ENCODE results near the gene CCDC43. TPM values are rescaled to one million over a fixed set of nuclear protein-coding genes. Genes with fewer than 3 reads are reported as not detected.

Gene CCDC43, protein sequence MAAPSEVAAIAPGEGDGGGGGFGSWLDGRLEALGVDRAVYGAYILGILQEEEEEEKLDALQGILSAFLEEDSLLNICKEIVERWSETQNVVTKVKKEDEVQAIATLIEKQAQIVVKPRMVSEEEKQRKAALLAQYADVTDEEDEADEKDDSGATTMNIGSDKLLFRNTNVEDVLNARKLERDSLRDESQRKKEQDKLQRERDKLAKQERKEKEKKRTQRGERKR
- total RNA-seq: 24.9 and 38.3 TPM in 2 replicates

DNA sequence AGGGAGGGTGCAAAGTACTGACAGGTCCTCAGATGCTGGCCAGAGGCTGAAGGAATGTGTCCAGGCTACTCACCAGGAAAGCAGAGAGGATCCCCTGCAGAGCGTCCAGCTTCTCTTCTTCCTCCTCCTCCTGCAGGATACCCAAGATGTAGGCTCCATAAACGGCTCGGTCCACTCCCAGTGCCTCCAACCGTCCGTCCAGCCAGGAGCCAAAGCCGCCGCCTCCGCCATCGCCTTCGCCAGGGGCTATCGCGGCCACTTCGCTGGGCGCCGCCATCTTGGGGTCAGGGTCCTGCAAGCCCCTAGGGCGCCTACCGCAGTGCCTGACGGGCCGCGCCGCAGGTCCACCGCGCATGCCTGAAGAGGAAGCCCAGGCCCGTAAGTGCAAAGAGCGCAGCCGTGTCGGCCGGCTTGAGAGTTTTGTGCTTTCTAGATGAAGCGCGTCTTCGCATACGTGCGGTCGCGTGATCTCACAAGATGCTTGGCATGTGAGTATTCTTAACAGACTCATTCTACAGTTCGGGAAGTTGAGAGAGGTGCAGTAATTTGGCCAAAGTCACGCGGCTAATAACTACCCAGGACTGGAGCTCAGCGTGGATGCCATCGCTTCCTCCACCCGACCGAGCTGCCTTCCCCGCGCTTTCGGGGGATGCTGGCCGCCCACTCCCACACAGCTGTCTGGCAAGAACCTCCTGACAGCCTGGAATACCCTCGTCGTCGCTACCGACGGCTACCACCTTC is at the start of gene CCDC43:
TSS of gene CCDC43 (minus strand) at position 300 of the 741 bp plus-strand sequence. CDS start at position 277, 23 bp downstream.

DNA sequence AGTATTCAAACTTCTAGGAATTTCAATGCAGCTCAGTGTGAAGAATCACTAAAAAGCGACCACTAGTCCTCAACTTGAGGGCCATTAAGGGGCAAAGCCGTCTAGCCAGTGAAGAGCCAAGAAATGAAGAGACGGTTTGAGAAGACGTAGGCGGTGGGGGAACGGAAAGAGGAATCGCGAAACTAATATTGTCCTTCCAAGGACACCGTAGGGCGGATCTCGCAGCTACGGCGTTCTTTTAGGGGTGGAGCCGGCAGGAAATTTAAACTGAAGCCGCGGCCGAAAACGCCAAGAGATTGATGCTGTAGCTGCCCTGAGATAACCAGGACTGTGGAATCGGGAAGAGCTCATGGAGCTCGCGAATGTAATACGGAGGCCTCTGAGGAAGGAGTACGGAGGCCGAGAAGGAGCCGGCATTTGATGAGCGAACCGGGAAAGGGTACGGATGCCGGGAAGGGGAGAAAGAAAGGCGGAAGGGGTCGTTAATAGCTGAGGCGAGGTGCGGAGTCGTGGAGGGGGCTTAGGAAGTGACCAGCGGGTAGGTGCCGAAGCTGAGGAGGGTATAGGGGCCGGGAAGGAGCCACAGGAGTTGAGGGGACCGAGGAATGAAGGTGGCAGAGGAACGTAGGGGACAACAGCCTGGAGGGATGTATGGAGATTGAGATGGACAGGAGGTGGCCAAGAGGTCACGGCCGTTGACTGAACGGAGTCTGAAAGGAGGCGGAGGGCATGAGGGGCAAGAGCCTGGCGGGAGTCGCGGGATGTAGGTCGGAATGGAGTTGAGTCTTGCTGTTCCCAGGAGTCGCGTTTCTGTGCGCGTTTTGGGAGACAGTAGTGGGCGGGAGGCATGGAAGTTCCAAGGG is 19.1 kb upstream of the CCDC43 start, which contains the start of gene DBF4B:
TSS of gene DBF4B (plus strand) at position 265 of the 863 bp plus-strand sequence. CDS start at position 421, 156 bp downstream.

DNA sequence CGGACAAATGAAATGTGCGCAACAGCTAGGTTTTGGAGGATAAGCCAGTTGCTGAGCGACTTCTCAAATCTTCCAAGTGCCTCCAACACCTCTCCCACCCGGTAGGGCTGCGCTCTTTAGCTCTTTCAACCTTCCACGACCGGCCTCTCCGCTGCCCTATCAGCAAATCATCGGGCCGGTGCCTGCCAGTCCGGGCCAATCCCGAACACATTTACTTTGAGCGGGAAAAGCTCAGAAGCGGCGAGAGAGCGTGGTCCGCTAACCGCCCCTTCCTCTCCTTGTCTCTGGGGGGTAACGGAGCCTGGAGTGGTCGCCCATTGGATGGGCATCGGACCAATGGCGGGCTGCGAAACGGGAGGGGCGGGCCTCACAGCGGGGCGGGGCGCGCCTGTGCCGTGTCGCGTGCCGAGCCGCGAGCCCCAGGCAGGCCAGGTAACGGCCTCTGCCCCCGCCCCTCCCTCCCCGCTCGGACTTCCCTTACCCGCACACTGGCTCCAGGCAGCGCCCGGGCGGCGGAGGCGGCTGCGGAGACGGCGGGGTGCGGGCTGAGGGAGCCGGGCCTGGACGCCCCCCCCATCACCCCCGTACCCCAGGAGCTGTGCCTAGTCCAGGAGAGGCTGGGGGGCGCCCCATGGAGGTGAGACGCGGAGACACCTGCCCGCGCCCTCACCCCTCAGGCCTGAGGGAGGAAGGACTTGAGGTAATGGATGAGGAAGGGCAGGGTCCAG is 33.4 kb downstream of the CCDC43 start, which contains the start of gene MEIOC:
TSS of gene MEIOC (plus strand) at position 486 of the 728 bp plus-strand sequence. CDS start at position 632, 146 bp downstream.

Other genes starting within 250 kb of the CCDC43 start
- 15.6 TPM in 2 replicates for gene GPATCH8, start 186.4 kb downstream of the CCDC43 start, total RNA-seq
- 17.2 and 18.1 TPM in 2 replicates for gene FZD2, start 132.3 kb downstream of the CCDC43 start, total RNA-seq
- gene MEIOC, start 33.3 kb downstream of the CCDC43 start, total RNA-seq: under 0.01 TPM in 1 of 2 replicates, not detected in the other
- gene DBF4B, start 18.9 kb upstream of the CCDC43 start, total RNA-seq: 2.0 and 2.7 TPM in 2 replicates
- gene ADAM11, start 69.2 kb upstream of the CCDC43 start, total RNA-seq: 0.32 and 0.60 TPM in 2 replicates
- gene GJC1, start 140.5 kb upstream of the CCDC43 start, total RNA-seq: 10.2 and 12.6 TPM in 2 replicates
- not detected in 2 replicates for gene HIGD1B, start 158.1 kb upstream of the CCDC43 start, total RNA-seq
- gene EFTUD2, start 209.7 kb upstream of the CCDC43 start, total RNA-seq: 68.9 and 75.3 TPM in 2 replicates
- 0.16 and 0.17 TPM in 2 replicates for gene GFAP, start 225.7 kb upstream of the CCDC43 start, total RNA-seq

Measured in bronchial smooth muscle cell (primary cell).